Endothelial cell of umbilical vein (primary cell): Measurements from ENCODE around the gene ZNF326. TPM values are rescaled to one million over a fixed set of nuclear protein-coding genes. Genes with fewer than 3 reads are reported as not detected.

ENCODE experiments used
- BruUV-seq: library from RNA; stranded (reverse); fragments of 400-500 nt; replicated peaks from 2 replicates; lab custom pipeline; 2021; lab: Mats Ljungman, UMichigan
- CTCF ChIA-PET: fragments of 300-600, 350-600 bp; sonication (Branson Sonifier 250); formaldehyde crosslinking; loops from one replicate; lab custom pipeline; 2021; ENCODE audit warnings: antibody characterized with exemption, inconsistent platforms; lab: Charles Lee
- POLR2A ChIA-PET: fragments of 300-600, 350-600 bp; sonication (Branson Sonifier 250); formaldehyde crosslinking; loops from one replicate; lab custom pipeline; 2021; ENCODE audit warnings: antibody characterized with exemption, inconsistent platforms; lab: Charles Lee
- DNase-seq: peaks from one replicate; pipeline ENCODE4 v3.0.0-alpha.2; 2011; ENCODE audit warnings: low read depth, low spot score
- FAIRE-seq: peaks from 2 replicates; lab custom pipeline; 2011; peaks lifted over from hg19 to GRCh38; lab: Jason Lieb, UNC
- H2AFZ ChIP-seq: 2 replicates; pipeline ENCODE4 v1.6.0; 2012; ENCODE audit warnings: low read depth, low read length, control low read depth, inconsistent platforms
- H3K27ac ChIP-seq: 2 replicates; pipeline ENCODE4 v1.5.1; 2011; ENCODE audit warnings: low read depth, mild to moderate bottlenecking, control low read depth, low read length, moderate library complexity; ENCODE audit not compliant: insufficient read depth
- H3K27me3 ChIP-seq, 2 experiments: 2 replicates each; pipeline versions ENCODE4 v1.6.0 to v1.6.1; 2011; ENCODE audit warnings: low read length in 2 of 2, mixed read lengths in 1 of 2; ENCODE audit not compliant: control insufficient read depth in 2 of 2, insufficient read depth in 2 of 2
- H3K36me3 ChIP-seq, 2 experiments: 2 replicates in 1 of 2; 3 replicates in 1 of 2; pipeline ENCODE4 v1.5.1; 2011; ENCODE audit warnings: low read length in 2 of 2, mild to moderate bottlenecking in 1 of 2, moderate library complexity in 1 of 2; ENCODE audit not compliant: control insufficient read depth in 2 of 2, insufficient read depth in 2 of 2; ENCODE audit errors: extremely low read depth in 1 of 2
- H3K4me1 ChIP-seq: 3 replicates; pipeline ENCODE4 v1.5.1; 2011; ENCODE audit warnings: mild to moderate bottlenecking, low read length; ENCODE audit not compliant: control insufficient read depth, insufficient read depth; ENCODE audit errors: extremely low read depth
- H3K4me2 ChIP-seq: 2 replicates; pipeline ENCODE4 v1.6.1; 2011; ENCODE audit warnings: low read length, control low read depth, mixed read lengths; ENCODE audit not compliant: insufficient read depth
- H3K4me3 ChIP-seq, 3 experiments: fragments of 200-600 bp in 1 of 3; sonication (generic), shearing (Covaris generic) in 1 of 3; replicated peaks in 1 of 3; 2 replicates each; pipeline ENCODE4 v1.5.1; 2011 to 2016; ENCODE audit warnings: control low read depth in 3 of 3, low read length in 3 of 3, mild to moderate bottlenecking in 2 of 3, inconsistent platforms in 1 of 3, low read depth in 1 of 3, moderate library complexity in 1 of 3; ENCODE audit not compliant: insufficient read depth in 1 of 3
- H3K79me2 ChIP-seq: 2 replicates; pipeline ENCODE4 v1.6.0; 2012; ENCODE audit warnings: low read length, inconsistent platforms; ENCODE audit not compliant: control insufficient read depth, insufficient read depth
- H3K9ac ChIP-seq: replicated peaks from 2 replicates; pipeline ENCODE3; 2011; ENCODE audit warnings: low read length, control low read depth; ENCODE audit not compliant: insufficient read depth; ENCODE audit errors: extremely low read depth
- H3K9me1 ChIP-seq: replicated peaks from 3 replicates; pipeline ENCODE4 v1.6.0; 2011; ENCODE audit warnings: mild to moderate bottlenecking, low read length; ENCODE audit not compliant: control insufficient read depth, insufficient read depth; ENCODE audit errors: extremely low read depth
- H3K9me3 ChIP-seq: replicated peaks from 2 replicates; pipeline ENCODE4 v1.5.1; 2012; ENCODE audit warnings: low read length, inconsistent platforms; ENCODE audit not compliant: control insufficient read depth, insufficient read depth
- H4K20me1 ChIP-seq: replicated peaks from 2 replicates; pipeline ENCODE3; 2011; ENCODE audit warnings: mild to moderate bottlenecking, low read length; ENCODE audit not compliant: control insufficient read depth, insufficient read depth; ENCODE audit errors: extremely low read depth
- CTCF ChIP-seq, 2 donors: IDR thresholded peaks; 1 replicate in 1 of 2; 2 replicates in 1 of 2; pipeline ENCODE4 v1.5.1; 2011; ENCODE audit warnings: low read length in 2 of 2, mild to moderate bottlenecking in 2 of 2, moderate library complexity in 2 of 2, control low read depth in 1 of 2, inconsistent platforms in 1 of 2, low read depth in 1 of 2; ENCODE audit not compliant: insufficient read depth in 1 of 2; ENCODE audit errors: extremely low read depth in 1 of 2
- EZH2 ChIP-seq: IDR thresholded peaks from 2 replicates; pipeline ENCODE4 v1.6.1; 2012; ENCODE audit warnings: borderline replicate concordance, low read depth, mild to moderate bottlenecking, moderate library complexity, low read length, inconsistent platforms; ENCODE audit not compliant: severe bottlenecking
- FOS ChIP-seq: IDR thresholded peaks from 2 replicates; pipeline ENCODE4 v1.6.1; 2011; ENCODE audit warnings: mild to moderate bottlenecking, low read length, moderate library complexity, borderline replicate concordance; ENCODE audit not compliant: insufficient read depth
- GATA2 ChIP-seq: IDR thresholded peaks from 2 replicates; pipeline ENCODE4 v1.7.0; 2011; ENCODE audit warnings: low read depth, mild to moderate bottlenecking, moderate library complexity, mixed read lengths, low read length; ENCODE audit not compliant: insufficient read length, insufficient read depth
- JUN ChIP-seq: IDR thresholded peaks from 2 replicates; pipeline ENCODE4 v1.6.1; 2011; ENCODE audit warnings: borderline replicate concordance, low read depth; ENCODE audit not compliant: insufficient read length, insufficient read depth
- MAX ChIP-seq: IDR thresholded peaks from 2 replicates; pipeline ENCODE4 v1.6.1; 2011; ENCODE audit not compliant: insufficient read depth, insufficient read length
- MYC ChIP-seq: IDR thresholded peaks from one replicate; pipeline ENCODE4 v1.6.1; 2011; ENCODE audit warnings: mild to moderate bottlenecking, low read depth, low read length
- POLR2A ChIP-seq: IDR thresholded peaks from 2 replicates; pipeline ENCODE4 v1.6.1; 2012; ENCODE audit warnings: low read depth, mild to moderate bottlenecking, control low read depth, low read length
- POLR2AphosphoS5 ChIP-seq: IDR thresholded peaks from 2 replicates; pipeline ENCODE4 v1.6.1; 2012; ENCODE audit warnings: low read depth, mild to moderate bottlenecking, control low read depth, low read length, moderate library complexity; ENCODE audit not compliant: insufficient read depth
- dilution Hi-C: fragments of 300-500 bp; cut with MboI; formaldehyde crosslinking; loops from one replicate; pipeline ENCODE4 v1.15.0; 2019; ENCODE audit warnings: low sequenced_read_pairs; ENCODE audit not compliant: extremely low pct_ligation_motif_present
- intact Hi-C: fragments of 100-400 bp; cut with micrococcal nuclease; formaldehyde crosslinking; loops from one replicate; pipeline ENCODE4 v1.10.0; 2022
- polyA plus RNA-seq, 4 experiments: library from polyadenylated mRNA; depleted of rRNA in 3 of 4; stranded (reverse) in 3 of 4; unstranded in 1 of 4; fragments of >200 nt; gene quantifications; 2 replicates each; pipeline versions ENCODE4 v1.2.1 to v1.2.3, GENCODE V29; 2011 to 2012; ENCODE audit warnings: missing spikeins in 1 of 4
- total RNA-seq: library from RNA; stranded (reverse); gene quantifications from 2 replicates; pipeline ENCODE4 v1.2.3, GENCODE V29; 2021

ZNF326 gene
- total and polyA plus RNA-seq, 2 donors (not counting 3 experiments of a cell fraction or from before 2014, with no cell fraction given) = 13.1 to 29.9 TPM

- Histone ChIP-seq H3K4me3 (no peak overlapping the region), H3K79me2 (no peaks in the 10 kb centered on the region), H3K9ac (no peak overlapping the region), H2AFZ (no peak overlapping the region), H3K27ac (no peak overlapping the region), H3K36me3 (no peaks in the 10 kb centered on the region), H3K27me3 (no peaks in the 10 kb centered on the region), H4K20me1 (no peaks in the 10 kb centered on the region), H3K4me2 (no peak overlapping the region), H3K9me3 (no peaks in the 10 kb centered on the region), H3K4me1 (no peaks in the 10 kb centered on the region), H3K9me1 (no peaks in the 10 kb centered on the region)
- ChIA-PET POLR2A (no interaction called here), CTCF (interaction anchor here (0.9 to 1.2 kb wide), 4 partner anchors 13 to 28 kb away, joined by 3 to 5 read pairs (median 4); no protein-coding TSS in a partner anchor)
- dilution Hi-C loops (no loop called here), intact Hi-C loops (no loop called here)
- BruUV-seq = no TSS peak
- DNase-seq (no peak), FAIRE-seq (no peak)
- no peak for TF ChIP-seq FOS
- no peak for TF ChIP-seq GATA2
- TF ChIP-seq POLR2AphosphoS5 = no peak
- TF ChIP-seq MYC = no peak
- no peak for TF ChIP-seq CTCF (IDR thresholded peaks at IDR 0.05; ENCODE audit: extremely low read depth in 1 of 2, insufficient read depth in 1 of 2, low read depth in 1 of 2, low read length in 2 of 2)
- TF ChIP-seq EZH2 = no peak
- no peak for TF ChIP-seq MAX
- TF ChIP-seq JUN = no peak
- no peak for TF ChIP-seq POLR2A
Observed at GRCh38 chr1:89946532-89946931, 48.4 kb upstream of the ZNF326 start.
